GM10847 (cell line): ENCODE results near the gene ROBO3.

ENCODE experiments used
- POLR2A ChIP-seq: IDR thresholded peaks from 2 replicates; pipeline ENCODE4 v1.6.1; 2011; ENCODE audit not compliant: insufficient read length; ENCODE audit errors: extremely low read depth

Gene ROBO3, protein sequence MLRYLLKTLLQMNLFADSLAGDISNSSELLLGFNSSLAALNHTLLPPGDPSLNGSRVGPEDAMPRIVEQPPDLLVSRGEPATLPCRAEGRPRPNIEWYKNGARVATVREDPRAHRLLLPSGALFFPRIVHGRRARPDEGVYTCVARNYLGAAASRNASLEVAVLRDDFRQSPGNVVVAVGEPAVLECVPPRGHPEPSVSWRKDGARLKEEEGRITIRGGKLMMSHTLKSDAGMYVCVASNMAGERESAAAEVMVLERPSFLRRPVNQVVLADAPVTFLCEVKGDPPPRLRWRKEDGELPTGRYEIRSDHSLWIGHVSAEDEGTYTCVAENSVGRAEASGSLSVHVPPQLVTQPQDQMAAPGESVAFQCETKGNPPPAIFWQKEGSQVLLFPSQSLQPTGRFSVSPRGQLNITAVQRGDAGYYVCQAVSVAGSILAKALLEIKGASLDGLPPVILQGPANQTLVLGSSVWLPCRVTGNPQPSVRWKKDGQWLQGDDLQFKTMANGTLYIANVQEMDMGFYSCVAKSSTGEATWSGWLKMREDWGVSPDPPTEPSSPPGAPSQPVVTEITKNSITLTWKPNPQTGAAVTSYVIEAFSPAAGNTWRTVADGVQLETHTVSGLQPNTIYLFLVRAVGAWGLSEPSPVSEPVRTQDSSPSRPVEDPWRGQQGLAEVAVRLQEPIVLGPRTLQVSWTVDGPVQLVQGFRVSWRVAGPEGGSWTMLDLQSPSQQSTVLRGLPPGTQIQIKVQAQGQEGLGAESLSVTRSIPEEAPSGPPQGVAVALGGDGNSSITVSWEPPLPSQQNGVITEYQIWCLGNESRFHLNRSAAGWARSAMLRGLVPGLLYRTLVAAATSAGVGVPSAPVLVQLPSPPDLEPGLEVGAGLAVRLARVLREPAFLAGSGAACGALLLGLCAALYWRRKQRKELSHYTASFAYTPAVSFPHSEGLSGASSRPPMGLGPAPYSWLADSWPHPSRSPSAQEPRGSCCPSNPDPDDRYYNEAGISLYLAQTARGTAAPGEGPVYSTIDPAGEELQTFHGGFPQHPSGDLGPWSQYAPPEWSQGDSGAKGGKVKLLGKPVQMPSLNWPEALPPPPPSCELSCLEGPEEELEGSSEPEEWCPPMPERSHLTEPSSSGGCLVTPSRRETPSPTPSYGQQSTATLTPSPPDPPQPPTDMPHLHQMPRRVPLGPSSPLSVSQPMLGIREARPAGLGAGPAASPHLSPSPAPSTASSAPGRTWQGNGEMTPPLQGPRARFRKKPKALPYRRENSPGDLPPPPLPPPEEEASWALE (N-terminal part only)

DNA sequence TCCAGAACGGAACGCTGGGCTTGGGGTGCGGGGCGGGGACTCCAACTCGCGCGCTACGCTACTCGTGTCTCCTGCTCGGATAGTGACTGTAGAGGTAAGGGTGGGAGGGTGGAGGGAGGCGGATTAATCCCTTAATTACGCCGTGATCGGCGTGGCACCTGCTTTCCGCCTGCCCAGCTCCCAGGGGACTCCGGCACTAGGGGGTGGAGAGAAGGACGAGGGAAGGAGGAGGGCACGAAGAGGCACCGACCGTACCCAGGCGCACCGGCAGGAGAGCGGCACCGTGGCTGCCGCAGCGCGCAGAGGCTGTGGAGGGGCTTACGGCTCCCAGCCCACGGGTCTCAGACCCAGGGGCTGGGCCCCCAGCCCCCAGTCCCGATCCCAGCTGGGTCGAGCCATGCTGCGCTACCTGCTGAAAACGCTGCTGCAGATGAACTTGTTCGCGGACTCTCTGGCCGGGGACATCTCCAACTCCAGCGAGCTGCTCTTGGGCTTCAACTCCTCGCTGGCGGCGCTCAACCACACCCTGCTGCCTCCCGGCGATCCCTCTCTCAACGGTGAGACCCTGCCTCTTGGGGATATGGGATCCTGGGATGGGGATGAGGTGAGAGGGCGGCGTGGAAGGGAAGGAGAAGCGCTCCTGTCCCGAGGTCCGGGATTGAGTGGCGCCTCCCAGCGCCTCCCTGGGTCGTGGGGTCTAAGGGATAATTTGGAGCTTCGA is at the start of gene ROBO3:
TSS of gene ROBO3 (plus strand) at position 252 of the 721 bp plus-strand sequence. CDS start at position 398, 146 bp downstream.
- TF ChIP-seq POLR2A: no peak

DNA sequence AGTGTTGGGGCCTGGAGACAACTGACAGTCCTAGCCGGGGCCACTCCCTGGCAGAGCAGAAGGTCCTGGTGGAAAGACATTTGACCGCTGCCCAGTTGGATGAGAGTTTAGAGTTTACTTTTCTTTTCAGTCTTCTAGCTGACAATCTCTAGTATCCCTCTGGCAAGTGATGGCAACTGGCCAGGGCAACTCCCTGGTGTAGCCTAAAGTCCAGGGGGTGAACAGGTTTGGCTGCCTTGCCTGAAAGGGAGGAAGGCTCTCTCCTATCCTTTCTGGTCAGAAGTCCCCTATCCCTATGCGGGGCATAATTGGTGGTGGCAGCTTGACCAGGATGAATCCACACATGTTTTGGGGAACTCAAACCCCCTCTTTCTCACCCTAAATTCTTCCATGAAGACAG is 48.2 kb upstream of the ROBO3 start:
- TF ChIP-seq POLR2A: no peak

DNA sequence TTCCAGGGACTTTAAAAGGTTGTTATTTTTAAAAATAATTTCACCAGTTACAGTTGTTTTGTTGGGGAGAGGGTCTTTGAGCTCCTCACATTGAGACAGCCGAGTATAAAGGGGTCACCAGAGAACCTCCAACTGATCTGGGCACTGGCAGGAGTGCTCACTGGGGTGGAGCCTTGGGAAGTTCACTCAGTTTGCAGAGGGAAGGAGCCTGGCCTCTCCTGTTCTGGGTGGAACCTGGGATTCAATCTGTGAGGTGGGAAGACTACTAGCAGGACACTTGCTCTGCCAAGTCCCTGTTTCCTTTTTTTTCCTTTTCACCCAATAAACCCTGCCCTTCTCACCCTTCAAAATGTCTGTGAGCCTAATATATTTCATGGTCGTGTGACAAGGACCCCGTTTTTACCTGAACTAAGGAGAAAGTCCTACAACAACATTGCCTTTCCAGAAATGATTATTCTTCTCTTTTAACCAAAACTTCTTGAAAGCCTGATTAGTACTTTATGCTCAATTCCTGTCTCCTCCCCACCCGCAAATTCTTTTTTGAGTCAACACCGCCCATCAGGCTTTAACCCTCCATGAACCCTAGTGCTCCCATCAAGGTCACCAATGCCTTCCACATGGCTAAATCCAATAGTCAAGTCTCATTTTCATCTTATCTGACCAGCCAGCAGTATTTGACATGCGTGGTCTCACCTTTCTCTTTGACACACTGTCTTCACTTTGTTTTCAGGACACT is 43.1 kb upstream of the ROBO3 start:
- TF ChIP-seq POLR2A: no peak

DNA sequence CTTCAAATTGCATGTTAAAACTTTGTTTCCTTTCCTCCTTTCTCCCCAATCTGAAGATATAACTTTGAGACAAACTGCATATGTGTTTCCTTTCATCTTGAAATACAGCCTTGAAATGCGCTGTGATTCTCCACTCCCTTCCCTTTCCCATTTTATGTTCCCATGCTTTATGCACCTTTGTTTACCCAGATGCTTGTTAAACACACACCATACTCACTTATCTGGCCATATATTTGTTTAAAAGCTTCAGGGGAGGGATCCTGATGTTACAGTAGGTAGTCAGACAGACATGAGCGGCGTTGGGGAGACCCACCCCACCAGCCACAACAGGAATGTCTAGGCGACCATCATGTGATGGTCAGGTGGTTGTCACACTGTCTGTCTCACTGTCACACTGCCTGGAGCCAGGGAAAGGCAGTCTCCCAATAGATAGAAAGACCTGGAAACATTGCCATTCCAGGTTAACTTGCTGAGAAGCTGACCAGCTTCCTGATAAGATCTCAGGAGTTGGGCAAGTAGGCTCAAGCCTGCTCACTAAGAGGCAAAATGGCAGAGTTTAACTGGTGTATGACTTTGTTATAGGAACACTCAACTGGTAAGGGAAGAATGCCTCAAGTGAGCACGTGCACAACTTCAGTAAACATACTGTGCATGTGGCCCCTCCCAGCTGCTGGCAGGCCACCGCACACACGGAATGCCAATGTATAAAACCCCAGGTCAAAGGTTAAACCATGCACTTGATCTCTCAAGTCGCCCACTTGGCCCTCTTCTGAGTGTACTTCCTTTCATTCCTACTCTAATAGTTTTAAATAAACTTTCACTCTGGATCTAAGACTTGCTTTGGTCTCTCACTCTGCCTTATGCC is 41.5 kb upstream of the ROBO3 start:
- TF ChIP-seq POLR2A: no peak

DNA sequence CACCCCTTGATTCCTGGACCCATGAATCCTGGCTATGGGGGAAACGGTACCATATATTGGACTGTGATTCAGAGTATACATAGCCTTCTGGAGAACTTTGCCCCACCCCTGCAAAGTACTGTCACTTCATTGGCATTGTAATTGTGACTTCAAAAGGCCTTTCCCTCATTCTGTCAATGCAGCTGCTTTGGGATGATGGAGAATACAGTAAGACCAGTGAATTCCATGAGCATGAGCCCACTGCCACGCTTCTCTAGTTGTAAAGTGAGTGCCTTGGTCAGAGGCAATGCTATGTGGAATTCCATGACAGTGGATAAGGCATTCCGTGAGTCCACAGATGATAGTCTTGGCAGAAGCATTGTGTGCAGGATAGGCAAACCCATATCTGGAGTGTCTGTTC is 39.4 kb upstream of the ROBO3 start:
- no peak for TF ChIP-seq POLR2A

DNA sequence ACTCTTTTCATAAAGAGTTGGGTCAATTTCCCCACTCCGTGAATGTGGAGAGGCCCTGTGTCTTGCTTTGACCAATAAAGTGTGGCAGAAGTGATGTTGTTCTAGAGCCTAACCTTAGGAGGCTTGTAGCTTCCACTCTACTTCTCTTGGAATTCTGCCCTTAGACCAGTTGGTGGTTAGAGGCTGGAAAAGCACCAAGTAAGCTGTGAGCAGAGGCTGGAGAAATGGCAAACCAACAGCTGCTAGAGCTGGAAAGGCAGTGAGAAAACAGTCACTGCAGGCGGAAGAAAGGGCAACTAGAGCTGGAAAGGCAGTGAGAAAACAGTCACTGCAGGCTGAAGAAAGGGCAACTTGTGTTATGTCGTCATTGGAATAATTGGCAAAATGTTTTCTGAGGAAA is 35.2 kb upstream of the ROBO3 start:
- no peak for TF ChIP-seq POLR2A

DNA sequence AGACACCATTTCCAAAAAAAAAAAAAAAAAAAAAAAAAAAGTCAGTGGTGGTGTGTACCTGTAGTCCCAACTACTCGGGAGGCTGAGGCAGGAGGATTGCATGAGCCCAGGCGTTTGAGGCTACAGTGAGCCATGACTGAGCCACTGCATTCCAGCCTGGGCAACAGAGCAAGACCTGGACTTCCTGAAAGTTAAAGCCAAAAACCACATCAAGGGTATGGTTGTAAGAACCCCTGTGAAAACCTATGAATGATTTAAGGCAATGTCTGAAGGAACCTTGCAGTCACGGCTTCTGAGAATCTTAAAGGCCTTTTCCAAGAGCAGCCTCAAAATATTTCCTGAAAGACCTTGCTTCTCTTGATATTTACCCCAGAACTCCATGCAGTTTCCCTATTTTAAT is 34.5 kb upstream of the ROBO3 start:
- TF ChIP-seq POLR2A: no peak

DNA sequence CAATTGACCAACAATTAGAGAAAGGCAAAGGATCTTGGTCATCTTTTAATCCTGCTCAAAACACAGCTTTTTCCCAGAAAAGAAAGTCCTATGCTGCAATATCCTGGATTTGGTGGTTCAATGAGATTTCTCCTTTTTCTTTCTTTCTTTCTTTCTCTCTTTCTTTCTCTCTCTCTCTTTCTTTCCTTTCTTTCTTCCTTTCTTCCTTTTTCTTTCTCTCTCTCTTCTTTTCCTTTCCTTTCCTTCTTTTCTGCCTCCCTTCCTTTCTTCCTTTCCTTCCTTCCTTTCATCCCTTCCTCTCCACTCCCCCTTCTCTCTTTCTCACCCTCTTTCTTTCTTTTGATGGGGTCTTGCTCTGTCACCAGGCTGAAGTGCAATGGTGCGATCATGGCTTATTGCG is 33.3 kb upstream of the ROBO3 start:
- no peak for TF ChIP-seq POLR2A

DNA sequence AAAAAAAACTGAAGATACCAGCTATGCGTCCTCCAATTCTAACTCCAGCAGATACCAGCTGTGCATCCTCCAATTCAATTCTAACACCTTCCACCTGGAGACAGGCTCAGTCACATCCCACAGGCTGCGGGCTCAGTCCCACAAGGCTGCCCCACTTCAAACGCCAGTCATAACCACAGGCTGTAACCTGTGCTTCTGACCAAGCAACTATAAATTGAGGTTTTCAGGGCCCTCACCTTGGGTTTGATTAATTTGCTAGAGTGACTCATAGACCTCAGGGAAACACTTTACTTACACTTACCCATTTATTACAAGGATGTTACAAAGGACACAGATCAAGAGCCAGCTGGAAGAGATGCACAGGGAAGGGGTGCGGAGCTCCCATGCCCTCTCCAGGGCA is 32.7 kb upstream of the ROBO3 start:
- no peak for TF ChIP-seq POLR2A

DNA sequence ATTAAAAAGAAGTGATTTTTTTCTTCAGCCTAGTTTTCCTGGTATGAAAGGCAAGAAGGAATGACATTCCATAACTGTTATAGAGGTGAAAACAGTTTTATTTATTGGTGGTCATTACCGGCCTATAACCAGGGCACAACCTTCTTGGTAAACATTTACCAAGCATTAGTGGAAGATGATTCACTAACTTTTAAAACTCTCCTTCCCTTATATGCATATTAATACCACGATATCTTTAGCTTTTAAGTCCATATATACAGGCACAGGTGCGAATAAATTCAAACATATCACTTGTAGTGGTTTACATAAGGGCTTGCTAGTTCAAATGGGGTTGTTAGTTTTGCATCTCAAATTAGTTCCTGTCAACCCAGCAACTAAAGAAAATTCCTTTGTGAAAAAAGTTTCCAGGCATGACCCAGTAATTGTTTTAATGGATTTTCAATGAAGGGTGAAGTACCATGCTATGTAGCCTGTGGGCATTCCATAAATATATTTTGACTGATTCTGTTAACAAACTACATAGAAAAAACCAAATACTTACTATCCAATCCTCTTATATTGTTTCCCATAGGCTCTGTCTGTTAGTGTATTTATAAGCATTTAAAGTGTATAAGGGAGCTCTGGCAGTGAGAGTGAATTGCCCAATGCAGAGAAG is 30.6 kb upstream of the ROBO3 start:
- TF ChIP-seq POLR2A: no peak

DNA sequence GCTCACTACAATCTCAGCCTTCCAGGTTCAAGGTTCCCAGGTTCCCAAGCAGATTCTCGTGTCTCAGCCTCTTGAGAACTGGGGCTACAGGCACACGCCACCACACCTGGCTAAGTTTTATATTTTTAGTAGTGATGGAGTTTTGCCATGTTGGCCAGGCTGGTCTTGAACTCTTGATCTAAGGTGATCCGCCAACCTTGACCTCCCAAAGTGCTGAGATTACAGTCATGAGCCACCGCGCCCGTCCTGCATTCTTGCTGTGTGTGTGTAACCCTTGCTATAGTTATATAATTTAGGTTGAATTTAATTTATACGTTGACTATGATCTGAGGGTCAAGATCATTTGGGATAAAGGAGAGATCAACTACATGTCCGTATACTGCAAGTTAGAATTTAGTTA is 29.3 kb upstream of the ROBO3 start:
- TF ChIP-seq POLR2A: no peak

DNA sequence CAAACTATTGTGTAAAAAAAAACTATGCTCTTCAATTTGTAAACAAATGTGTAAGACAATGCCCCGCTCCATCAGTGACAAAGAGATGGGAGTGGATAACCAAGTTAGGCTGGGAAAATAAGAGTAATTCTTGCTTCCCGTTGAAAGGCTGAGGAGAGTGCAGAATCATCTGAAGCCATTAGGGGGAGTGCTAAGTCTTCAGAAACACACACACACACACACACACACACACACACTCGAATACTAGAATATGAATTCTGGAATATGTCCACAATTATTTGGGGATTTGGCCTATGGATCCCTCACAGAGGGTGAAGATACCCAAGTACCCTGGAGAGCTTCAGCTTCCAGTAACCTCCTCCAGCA is 27.8 kb upstream of the ROBO3 start:
- TF ChIP-seq POLR2A: no peak

DNA sequence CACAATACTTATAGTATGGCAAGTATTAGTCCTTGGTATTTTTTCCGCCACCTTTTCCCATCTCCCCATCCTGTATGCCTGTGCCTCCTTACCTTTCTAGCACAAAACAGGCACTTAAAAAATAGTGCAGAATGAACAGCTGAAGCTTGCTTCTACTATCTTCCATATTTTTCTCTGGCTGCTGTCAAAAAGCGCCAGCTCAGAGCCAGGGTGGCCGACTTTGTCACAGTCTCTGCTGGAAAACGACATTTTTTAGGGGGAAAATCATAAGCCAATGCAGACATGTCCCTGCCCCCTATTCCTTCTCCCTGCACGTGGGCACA is 26.5 kb upstream of the ROBO3 start:
- no peak for TF ChIP-seq POLR2A
